ENCODE measurements around the gene GRK6.

DNA sequence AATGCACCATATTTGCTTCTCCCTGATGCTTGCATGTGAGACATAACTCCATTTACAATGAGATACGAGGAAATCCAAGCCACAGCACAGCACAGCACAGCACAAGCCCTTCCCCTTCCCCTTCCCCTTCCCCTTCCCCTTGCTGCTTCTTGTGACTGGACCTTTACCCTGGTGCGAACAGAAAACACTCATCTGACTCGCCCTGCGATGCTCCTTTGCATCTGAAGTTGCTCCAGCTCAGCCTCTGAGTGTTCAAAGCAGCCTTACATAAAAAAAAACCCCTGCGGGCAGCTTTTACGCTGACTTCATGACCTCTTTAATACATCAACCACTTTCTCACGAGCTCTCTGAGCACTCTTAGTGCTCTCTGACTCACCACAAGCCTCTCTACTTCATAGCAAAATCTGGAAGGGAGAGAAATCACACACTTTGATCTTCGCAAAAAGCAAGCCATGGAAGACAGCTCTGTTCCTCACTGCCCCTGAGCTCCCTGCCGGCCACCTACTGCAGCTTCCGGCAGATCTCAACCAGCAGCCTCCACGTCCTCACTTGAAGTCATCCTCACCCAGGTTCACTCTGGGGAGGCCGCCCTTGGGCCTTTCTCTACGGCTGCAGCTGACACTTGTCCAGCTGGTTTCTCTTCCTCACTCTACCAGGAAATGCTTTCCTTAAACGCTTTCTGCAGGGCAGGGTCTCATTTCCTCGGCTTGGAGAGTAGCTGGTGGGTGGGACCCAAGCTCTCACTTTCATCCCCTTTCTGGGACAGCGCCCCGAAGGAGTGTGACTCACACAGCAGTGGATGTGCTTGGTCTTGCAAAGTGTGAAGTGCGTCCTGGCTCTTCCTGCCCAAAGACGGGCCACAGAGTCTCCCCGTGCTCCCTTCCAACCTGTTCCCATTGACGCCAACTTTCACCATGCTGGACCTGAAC is 37.0 kb upstream of the GRK6 start:
- TF ChIP-seq, protein P1, sequence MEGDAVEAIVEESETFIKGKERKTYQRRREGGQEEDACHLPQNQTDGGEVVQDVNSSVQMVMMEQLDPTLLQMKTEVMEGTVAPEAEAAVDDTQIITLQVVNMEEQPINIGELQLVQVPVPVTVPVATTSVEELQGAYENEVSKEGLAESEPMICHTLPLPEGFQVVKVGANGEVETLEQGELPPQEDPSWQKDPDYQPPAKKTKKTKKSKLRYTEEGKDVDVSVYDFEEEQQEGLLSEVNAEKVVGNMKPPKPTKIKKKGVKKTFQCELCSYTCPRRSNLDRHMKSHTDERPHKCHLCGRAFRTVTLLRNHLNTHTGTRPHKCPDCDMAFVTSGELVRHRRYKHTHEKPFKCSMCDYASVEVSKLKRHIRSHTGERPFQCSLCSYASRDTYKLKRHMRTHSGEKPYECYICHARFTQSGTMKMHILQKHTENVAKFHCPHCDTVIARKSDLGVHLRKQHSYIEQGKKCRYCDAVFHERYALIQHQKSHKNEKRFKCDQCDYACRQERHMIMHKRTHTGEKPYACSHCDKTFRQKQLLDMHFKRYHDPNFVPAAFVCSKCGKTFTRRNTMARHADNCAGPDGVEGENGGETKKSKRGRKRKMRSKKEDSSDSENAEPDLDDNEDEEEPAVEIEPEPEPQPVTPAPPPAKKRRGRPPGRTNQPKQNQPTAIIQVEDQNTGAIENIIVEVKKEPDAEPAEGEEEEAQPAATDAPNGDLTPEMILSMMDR (IDR thresholded peaks at IDR 0.05), result no peak
- TF ChIP-seq EP300 (IDR thresholded peaks at IDR 0.05) (no peak), POLR2AphosphoS5 (IDR thresholded peaks at IDR 0.05) (no peak), POLR2A (IDR thresholded peaks at IDR 0.05) (no peak)
